Endothelial cell of umbilical vein (primary cell): ENCODE measurements around the gene DCAF4. TPM values are rescaled to one million over a fixed set of nuclear protein-coding genes. Genes with fewer than 3 reads are reported as not detected.

Source experiments
- BruUV-seq: library from RNA; stranded (reverse); fragments of 400-500 nt; replicated peaks from 2 replicates; lab custom pipeline; 2021; lab: Mats Ljungman, UMichigan
- CTCF ChIA-PET: fragments of 300-600, 350-600 bp; sonication (Branson Sonifier 250); formaldehyde crosslinking; loops from one replicate; lab custom pipeline; 2021; ENCODE audit warnings: antibody characterized with exemption, inconsistent platforms; lab: Charles Lee
- POLR2A ChIA-PET: fragments of 300-600, 350-600 bp; sonication (Branson Sonifier 250); formaldehyde crosslinking; loops from one replicate; lab custom pipeline; 2021; ENCODE audit warnings: antibody characterized with exemption, inconsistent platforms; lab: Charles Lee
- DNase-seq: peaks from one replicate; pipeline ENCODE4 v3.0.0-alpha.2; 2011; ENCODE audit warnings: low read depth, low spot score
- FAIRE-seq: peaks from 2 replicates; lab custom pipeline; 2011; peaks lifted over from hg19 to GRCh38; lab: Jason Lieb, UNC
- H2AFZ ChIP-seq: 2 replicates; pipeline ENCODE4 v1.6.0; 2012; ENCODE audit warnings: low read depth, low read length, control low read depth, inconsistent platforms
- H3K27ac ChIP-seq: 2 replicates; pipeline ENCODE4 v1.5.1; 2011; ENCODE audit warnings: low read depth, mild to moderate bottlenecking, control low read depth, low read length, moderate library complexity; ENCODE audit not compliant: insufficient read depth
- H3K27me3 ChIP-seq, 2 experiments: 2 replicates each; pipeline versions ENCODE4 v1.6.0 to v1.6.1; 2011; ENCODE audit warnings: low read length in 2 of 2, mixed read lengths in 1 of 2; ENCODE audit not compliant: control insufficient read depth in 2 of 2, insufficient read depth in 2 of 2
- H3K36me3 ChIP-seq, 2 experiments: 2 replicates in 1 of 2; 3 replicates in 1 of 2; pipeline ENCODE4 v1.5.1; 2011; ENCODE audit warnings: low read length in 2 of 2, mild to moderate bottlenecking in 1 of 2, moderate library complexity in 1 of 2; ENCODE audit not compliant: control insufficient read depth in 2 of 2, insufficient read depth in 2 of 2; ENCODE audit errors: extremely low read depth in 1 of 2
- H3K4me1 ChIP-seq: 3 replicates; pipeline ENCODE4 v1.5.1; 2011; ENCODE audit warnings: mild to moderate bottlenecking, low read length; ENCODE audit not compliant: control insufficient read depth, insufficient read depth; ENCODE audit errors: extremely low read depth
- H3K4me2 ChIP-seq: 2 replicates; pipeline ENCODE4 v1.6.1; 2011; ENCODE audit warnings: low read length, control low read depth, mixed read lengths; ENCODE audit not compliant: insufficient read depth
- H3K4me3 ChIP-seq, 3 experiments: fragments of 200-600 bp in 1 of 3; sonication (generic), shearing (Covaris generic) in 1 of 3; replicated peaks in 1 of 3; 2 replicates each; pipeline ENCODE4 v1.5.1; 2011 to 2016; ENCODE audit warnings: control low read depth in 3 of 3, low read length in 3 of 3, mild to moderate bottlenecking in 2 of 3, inconsistent platforms in 1 of 3, low read depth in 1 of 3, moderate library complexity in 1 of 3; ENCODE audit not compliant: insufficient read depth in 1 of 3
- H3K79me2 ChIP-seq: 2 replicates; pipeline ENCODE4 v1.6.0; 2012; ENCODE audit warnings: low read length, inconsistent platforms; ENCODE audit not compliant: control insufficient read depth, insufficient read depth
- H3K9ac ChIP-seq: replicated peaks from 2 replicates; pipeline ENCODE3; 2011; ENCODE audit warnings: low read length, control low read depth; ENCODE audit not compliant: insufficient read depth; ENCODE audit errors: extremely low read depth
- H3K9me1 ChIP-seq: replicated peaks from 3 replicates; pipeline ENCODE4 v1.6.0; 2011; ENCODE audit warnings: mild to moderate bottlenecking, low read length; ENCODE audit not compliant: control insufficient read depth, insufficient read depth; ENCODE audit errors: extremely low read depth
- H3K9me3 ChIP-seq: replicated peaks from 2 replicates; pipeline ENCODE4 v1.5.1; 2012; ENCODE audit warnings: low read length, inconsistent platforms; ENCODE audit not compliant: control insufficient read depth, insufficient read depth
- H4K20me1 ChIP-seq: replicated peaks from 2 replicates; pipeline ENCODE3; 2011; ENCODE audit warnings: mild to moderate bottlenecking, low read length; ENCODE audit not compliant: control insufficient read depth, insufficient read depth; ENCODE audit errors: extremely low read depth
- EZH2 ChIP-seq: IDR thresholded peaks from 2 replicates; pipeline ENCODE4 v1.6.1; 2012; ENCODE audit warnings: borderline replicate concordance, low read depth, mild to moderate bottlenecking, moderate library complexity, low read length, inconsistent platforms; ENCODE audit not compliant: severe bottlenecking
- FOS ChIP-seq: IDR thresholded peaks from 2 replicates; pipeline ENCODE4 v1.6.1; 2011; ENCODE audit warnings: mild to moderate bottlenecking, low read length, moderate library complexity, borderline replicate concordance; ENCODE audit not compliant: insufficient read depth
- GATA2 ChIP-seq: IDR thresholded peaks from 2 replicates; pipeline ENCODE4 v1.7.0; 2011; ENCODE audit warnings: low read depth, mild to moderate bottlenecking, moderate library complexity, mixed read lengths, low read length; ENCODE audit not compliant: insufficient read length, insufficient read depth
- JUN ChIP-seq: IDR thresholded peaks from 2 replicates; pipeline ENCODE4 v1.6.1; 2011; ENCODE audit warnings: borderline replicate concordance, low read depth; ENCODE audit not compliant: insufficient read length, insufficient read depth
- MYC ChIP-seq: IDR thresholded peaks from one replicate; pipeline ENCODE4 v1.6.1; 2011; ENCODE audit warnings: mild to moderate bottlenecking, low read depth, low read length
- POLR2A ChIP-seq: IDR thresholded peaks from 2 replicates; pipeline ENCODE4 v1.6.1; 2012; ENCODE audit warnings: low read depth, mild to moderate bottlenecking, control low read depth, low read length
- POLR2AphosphoS5 ChIP-seq: IDR thresholded peaks from 2 replicates; pipeline ENCODE4 v1.6.1; 2012; ENCODE audit warnings: low read depth, mild to moderate bottlenecking, control low read depth, low read length, moderate library complexity; ENCODE audit not compliant: insufficient read depth
- dilution Hi-C: fragments of 300-500 bp; cut with MboI; formaldehyde crosslinking; loops from one replicate; pipeline ENCODE4 v1.15.0; 2019; ENCODE audit warnings: low sequenced_read_pairs; ENCODE audit not compliant: extremely low pct_ligation_motif_present
- intact Hi-C: fragments of 100-400 bp; cut with micrococcal nuclease; formaldehyde crosslinking; loops from one replicate; pipeline ENCODE4 v1.10.0; 2022
- polyA plus RNA-seq, 4 experiments: library from polyadenylated mRNA; depleted of rRNA in 3 of 4; stranded (reverse) in 3 of 4; unstranded in 1 of 4; fragments of >200 nt; gene quantifications; 2 replicates each; pipeline versions ENCODE4 v1.2.1 to v1.2.3, GENCODE V29; 2011 to 2012; ENCODE audit warnings: missing spikeins in 1 of 4
- total RNA-seq: library from RNA; stranded (reverse); gene quantifications from 2 replicates; pipeline ENCODE4 v1.2.3, GENCODE V29; 2021
- TF ChIP-seq, protein P1 (sequence below), 2 donors: IDR thresholded peaks; 1 replicate in 1 of 2; 2 replicates in 1 of 2; pipeline ENCODE4 v1.5.1; 2011; ENCODE audit warnings: low read length in 2 of 2, mild to moderate bottlenecking in 2 of 2, moderate library complexity in 2 of 2, control low read depth in 1 of 2, inconsistent platforms in 1 of 2, low read depth in 1 of 2; ENCODE audit not compliant: insufficient read depth in 1 of 2; ENCODE audit errors: extremely low read depth in 1 of 2
- TF ChIP-seq, protein P2 (sequence below): IDR thresholded peaks from 2 replicates; pipeline ENCODE4 v1.6.1; 2011; ENCODE audit not compliant: insufficient read depth, insufficient read length

Gene DCAF4
- total and polyA plus RNA-seq, 2 donors (not counting 3 experiments of a cell fraction or from before 2014, with no cell fraction given): 8.6 to 15.8 TPM

DNA sequence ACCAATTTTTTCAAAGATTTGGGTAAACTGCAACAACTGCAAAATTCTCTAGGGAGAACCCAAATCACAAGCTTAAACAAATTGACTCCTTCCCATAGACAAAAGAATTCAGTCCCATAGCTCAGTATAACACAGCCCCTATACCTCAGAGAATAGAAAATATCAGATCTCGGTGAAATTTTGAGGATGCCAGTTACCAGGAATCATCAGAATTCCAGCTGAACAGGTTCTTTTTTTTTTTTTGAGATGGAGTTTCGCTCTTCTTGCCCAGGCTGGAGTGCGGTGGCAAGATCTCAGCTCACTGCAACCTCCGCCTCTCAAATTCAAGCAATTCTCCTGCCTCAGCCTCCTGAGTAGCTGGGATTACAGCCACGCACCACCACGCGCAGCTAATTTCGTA is 63.9 kb downstream of the DCAF4 start:
- H3K27ac ChIP-seq: no peak overlapping the region
- H3K9me3 ChIP-seq: no peaks in the 10 kb centered on the region
- H3K27me3 ChIP-seq: no peaks in the 10 kb centered on the region
- no peak overlapping the region for H3K4me2 ChIP-seq
- no peaks in the 10 kb centered on the region for H3K79me2 ChIP-seq
- no peaks in the 10 kb centered on the region for H3K9me1 ChIP-seq
- ChIA-PET POLR2A (no interaction called here), CTCF (interaction anchor here (1.1 kb wide), 1 partner anchor 12 kb away, joined by 3 read pairs; no protein-coding TSS in a partner anchor)
- DNase-seq: no peak
- TF ChIP-seq FOS (no peak), GATA2 (no peak), JUN (no peak), MYC (no peak), POLR2AphosphoS5 (no peak), EZH2 (no peak), POLR2A (no peak)
- TF ChIP-seq, protein P1, sequence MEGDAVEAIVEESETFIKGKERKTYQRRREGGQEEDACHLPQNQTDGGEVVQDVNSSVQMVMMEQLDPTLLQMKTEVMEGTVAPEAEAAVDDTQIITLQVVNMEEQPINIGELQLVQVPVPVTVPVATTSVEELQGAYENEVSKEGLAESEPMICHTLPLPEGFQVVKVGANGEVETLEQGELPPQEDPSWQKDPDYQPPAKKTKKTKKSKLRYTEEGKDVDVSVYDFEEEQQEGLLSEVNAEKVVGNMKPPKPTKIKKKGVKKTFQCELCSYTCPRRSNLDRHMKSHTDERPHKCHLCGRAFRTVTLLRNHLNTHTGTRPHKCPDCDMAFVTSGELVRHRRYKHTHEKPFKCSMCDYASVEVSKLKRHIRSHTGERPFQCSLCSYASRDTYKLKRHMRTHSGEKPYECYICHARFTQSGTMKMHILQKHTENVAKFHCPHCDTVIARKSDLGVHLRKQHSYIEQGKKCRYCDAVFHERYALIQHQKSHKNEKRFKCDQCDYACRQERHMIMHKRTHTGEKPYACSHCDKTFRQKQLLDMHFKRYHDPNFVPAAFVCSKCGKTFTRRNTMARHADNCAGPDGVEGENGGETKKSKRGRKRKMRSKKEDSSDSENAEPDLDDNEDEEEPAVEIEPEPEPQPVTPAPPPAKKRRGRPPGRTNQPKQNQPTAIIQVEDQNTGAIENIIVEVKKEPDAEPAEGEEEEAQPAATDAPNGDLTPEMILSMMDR (IDR thresholded peaks at IDR 0.05; ENCODE audit: extremely low read depth in 1 of 2, insufficient read depth in 1 of 2, low read depth in 1 of 2, low read length in 2 of 2): no peak
- TF ChIP-seq, protein P2, sequence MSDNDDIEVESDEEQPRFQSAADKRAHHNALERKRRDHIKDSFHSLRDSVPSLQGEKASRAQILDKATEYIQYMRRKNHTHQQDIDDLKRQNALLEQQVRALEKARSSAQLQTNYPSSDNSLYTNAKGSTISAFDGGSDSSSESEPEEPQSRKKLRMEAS: no peak
- no peak overlapping the region for H3K9ac ChIP-seq
- H3K36me3 ChIP-seq: peaks cover 8 to 15% of the 10 kb centered on the region in 2 experiments
- intact Hi-C loops (no loop called here), dilution Hi-C loops (no loop called here)
- no peak overlapping the region for H3K4me3 ChIP-seq
- H4K20me1 ChIP-seq: no peaks in the 10 kb centered on the region
- H3K4me1 ChIP-seq: no peaks in the 10 kb centered on the region
- FAIRE-seq: no peak
- H2AFZ ChIP-seq: no peak overlapping the region
- BruUV-seq: no TSS peak
